ENCODE results near the gene RCVRN. TPM values are rescaled to one million over a fixed set of nuclear protein-coding genes. Genes with fewer than 3 reads are reported as not detected.

The RCVRN gene
- total RNA-seq, 1 experiment from 2014 or later = not detected

DNA sequence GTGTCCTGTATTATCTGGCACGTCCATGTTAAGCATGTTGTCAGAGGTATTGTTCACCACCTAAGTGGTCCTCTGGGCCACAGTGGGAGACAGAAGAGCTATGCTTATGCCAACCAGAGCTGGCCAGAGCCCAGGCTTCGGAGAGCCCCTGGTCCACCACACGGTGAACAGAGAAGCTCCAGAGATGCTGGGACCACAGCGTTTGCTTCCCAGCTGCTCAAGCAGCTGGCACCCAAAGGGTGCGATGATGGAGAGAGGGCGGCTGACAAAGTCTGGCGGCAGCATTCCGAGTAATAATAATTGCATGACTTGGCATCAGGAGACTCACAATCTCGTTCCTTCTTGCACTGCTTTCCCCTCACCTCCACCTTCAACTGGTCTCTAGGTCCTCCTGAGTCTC lies 35.8 kb upstream of the RCVRN start:
- ChIA-PET CTCF (no interaction called here), POLR2A (no interaction called here)
- Histone ChIP-seq H3K9me3 (ENCODE audit: control insufficient read depth, insufficient read depth, low read depth, low read length) (no peaks in the 10 kb centered on the region), H3K27ac (ENCODE audit: low read length) (no peak overlapping the region), H3K36me3 (ENCODE audit: control insufficient read depth, insufficient read depth, low read length) (no peaks in the 10 kb centered on the region), H3K4me3 (ENCODE audit: low read depth in 2 of 2, low read length in 2 of 2) (no peak overlapping the region), H3K4me1 (ENCODE audit: control insufficient read depth, insufficient read depth, low read length) (no peaks in the 10 kb centered on the region), H3K27me3 (ENCODE audit: control insufficient read depth, insufficient read depth, low read length) (peaks cover 3% of the 10 kb centered on the region; the same call in 1 of the 2 replicates)
- ATAC-seq (no peak), DNase-seq (ENCODE audit: low read depth, low spot score) (no peak)
- in situ Hi-C loops (cut with HindIII; ENCODE audit: low pct_unique_long_range_greater_than_20kb, low sequenced_read_pairs) (no loop called here), intact Hi-C loops (cut with micrococcal nuclease; ENCODE audit: unreplicated experiment) (no loop called here)
- TF ChIP-seq TCF7L2 (IDR thresholded peaks at IDR 0.05; ENCODE audit: low read depth, low read length) = no peak
- TF ChIP-seq SIN3A (IDR thresholded peaks at IDR 0.05; ENCODE audit: borderline replicate concordance, insufficient read depth, low read depth, low read length) = no peak
- TF ChIP-seq, protein P1, sequence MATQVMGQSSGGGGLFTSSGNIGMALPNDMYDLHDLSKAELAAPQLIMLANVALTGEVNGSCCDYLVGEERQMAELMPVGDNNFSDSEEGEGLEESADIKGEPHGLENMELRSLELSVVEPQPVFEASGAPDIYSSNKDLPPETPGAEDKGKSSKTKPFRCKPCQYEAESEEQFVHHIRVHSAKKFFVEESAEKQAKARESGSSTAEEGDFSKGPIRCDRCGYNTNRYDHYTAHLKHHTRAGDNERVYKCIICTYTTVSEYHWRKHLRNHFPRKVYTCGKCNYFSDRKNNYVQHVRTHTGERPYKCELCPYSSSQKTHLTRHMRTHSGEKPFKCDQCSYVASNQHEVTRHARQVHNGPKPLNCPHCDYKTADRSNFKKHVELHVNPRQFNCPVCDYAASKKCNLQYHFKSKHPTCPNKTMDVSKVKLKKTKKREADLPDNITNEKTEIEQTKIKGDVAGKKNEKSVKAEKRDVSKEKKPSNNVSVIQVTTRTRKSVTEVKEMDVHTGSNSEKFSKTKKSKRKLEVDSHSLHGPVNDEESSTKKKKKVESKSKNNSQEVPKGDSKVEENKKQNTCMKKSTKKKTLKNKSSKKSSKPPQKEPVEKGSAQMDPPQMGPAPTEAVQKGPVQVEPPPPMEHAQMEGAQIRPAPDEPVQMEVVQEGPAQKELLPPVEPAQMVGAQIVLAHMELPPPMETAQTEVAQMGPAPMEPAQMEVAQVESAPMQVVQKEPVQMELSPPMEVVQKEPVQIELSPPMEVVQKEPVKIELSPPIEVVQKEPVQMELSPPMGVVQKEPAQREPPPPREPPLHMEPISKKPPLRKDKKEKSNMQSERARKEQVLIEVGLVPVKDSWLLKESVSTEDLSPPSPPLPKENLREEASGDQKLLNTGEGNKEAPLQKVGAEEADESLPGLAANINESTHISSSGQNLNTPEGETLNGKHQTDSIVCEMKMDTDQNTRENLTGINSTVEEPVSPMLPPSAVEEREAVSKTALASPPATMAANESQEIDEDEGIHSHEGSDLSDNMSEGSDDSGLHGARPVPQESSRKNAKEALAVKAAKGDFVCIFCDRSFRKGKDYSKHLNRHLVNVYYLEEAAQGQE (IDR thresholded peaks at IDR 0.05; ENCODE audit: insufficient read depth in 1 of 2, low read depth in 2 of 2, low read length in 1 of 2) = no peak
- TF ChIP-seq POLR2AphosphoS5 (IDR thresholded peaks at IDR 0.05; ENCODE audit: low read depth, low read length) = no peak
- TF ChIP-seq, protein P2, sequence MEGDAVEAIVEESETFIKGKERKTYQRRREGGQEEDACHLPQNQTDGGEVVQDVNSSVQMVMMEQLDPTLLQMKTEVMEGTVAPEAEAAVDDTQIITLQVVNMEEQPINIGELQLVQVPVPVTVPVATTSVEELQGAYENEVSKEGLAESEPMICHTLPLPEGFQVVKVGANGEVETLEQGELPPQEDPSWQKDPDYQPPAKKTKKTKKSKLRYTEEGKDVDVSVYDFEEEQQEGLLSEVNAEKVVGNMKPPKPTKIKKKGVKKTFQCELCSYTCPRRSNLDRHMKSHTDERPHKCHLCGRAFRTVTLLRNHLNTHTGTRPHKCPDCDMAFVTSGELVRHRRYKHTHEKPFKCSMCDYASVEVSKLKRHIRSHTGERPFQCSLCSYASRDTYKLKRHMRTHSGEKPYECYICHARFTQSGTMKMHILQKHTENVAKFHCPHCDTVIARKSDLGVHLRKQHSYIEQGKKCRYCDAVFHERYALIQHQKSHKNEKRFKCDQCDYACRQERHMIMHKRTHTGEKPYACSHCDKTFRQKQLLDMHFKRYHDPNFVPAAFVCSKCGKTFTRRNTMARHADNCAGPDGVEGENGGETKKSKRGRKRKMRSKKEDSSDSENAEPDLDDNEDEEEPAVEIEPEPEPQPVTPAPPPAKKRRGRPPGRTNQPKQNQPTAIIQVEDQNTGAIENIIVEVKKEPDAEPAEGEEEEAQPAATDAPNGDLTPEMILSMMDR (IDR thresholded peaks at IDR 0.05) = no peak
- no TSS peak for BruUV-seq (replicated peaks)

DNA sequence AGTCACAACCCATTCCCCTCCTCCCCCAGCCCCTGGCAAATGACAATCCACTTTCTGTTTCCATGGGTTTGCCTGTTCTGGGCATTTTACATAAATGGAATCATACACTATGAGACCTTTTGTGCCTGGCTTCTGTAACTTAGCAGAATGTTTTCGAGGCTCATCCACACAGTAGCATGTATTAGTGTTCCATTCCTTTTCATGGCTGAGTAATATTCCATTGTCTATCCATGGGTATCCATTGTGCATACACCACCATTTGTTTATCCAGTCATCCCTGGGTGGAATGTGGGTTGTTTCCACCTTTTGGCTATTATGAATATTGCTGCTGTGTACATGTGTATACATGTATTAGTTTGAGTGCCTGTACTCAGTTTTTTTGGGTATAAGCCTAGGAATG lies 33.7 kb upstream of the RCVRN start:
- ChIA-PET POLR2A (no interaction called here), CTCF (interaction anchor here (0.6 kb wide), 1 partner anchor 1044 kb away, joined by 5 read pairs; no protein-coding TSS in a partner anchor)
- DNase-seq (ENCODE audit: low read depth, low spot score) (no peak), ATAC-seq (no peak)
- intact Hi-C loops (cut with micrococcal nuclease; ENCODE audit: unreplicated experiment) = no loop called here
- H3K27me3 ChIP-seq (ENCODE audit: control insufficient read depth, insufficient read depth, low read length) = no peaks in the 10 kb centered on the region
- no TSS peak for BruUV-seq (replicated peaks)
- H3K9me3 ChIP-seq (ENCODE audit: control insufficient read depth, insufficient read depth, low read depth, low read length) = no peaks in the 10 kb centered on the region
- H3K36me3 ChIP-seq (ENCODE audit: control insufficient read depth, insufficient read depth, low read length) = no peaks in the 10 kb centered on the region
- H3K4me3 ChIP-seq (ENCODE audit: low read depth in 2 of 2, low read length in 2 of 2) = no peak overlapping the region
- no peak overlapping the region for H3K27ac ChIP-seq (ENCODE audit: low read length)
- in situ Hi-C loops (cut with HindIII; ENCODE audit: low pct_unique_long_range_greater_than_20kb, low sequenced_read_pairs) = no loop called here
- H3K4me1 ChIP-seq (ENCODE audit: control insufficient read depth, insufficient read depth, low read length) = no peaks in the 10 kb centered on the region
- no peak for TF ChIP-seq TCF7L2 (IDR thresholded peaks at IDR 0.05; ENCODE audit: low read depth, low read length)
- TF ChIP-seq, protein P2 (IDR thresholded peaks at IDR 0.05) = no peak
- TF ChIP-seq SIN3A (IDR thresholded peaks at IDR 0.05; ENCODE audit: borderline replicate concordance, insufficient read depth, low read depth, low read length) = no peak
- TF ChIP-seq, protein P1 (IDR thresholded peaks at IDR 0.05; ENCODE audit: insufficient read depth in 1 of 2, low read depth in 2 of 2, low read length in 1 of 2) = no peak
- TF ChIP-seq POLR2AphosphoS5 (IDR thresholded peaks at IDR 0.05; ENCODE audit: low read depth, low read length) = no peak

All from Panc1 (cell line).